KMS-11 (cell line): ENCODE results near the gene TMEM39B.
"Not testable (repeated sequence)": the region's sequence is repeated elsewhere in the genome, so short reads cannot be mapped to it uniquely, and the experiment has no call there.

Experiments used
- H2AFZ ChIP-seq: fragments of 200-600 bp; sonication (generic); 2 replicates; pipeline ENCODE4 v1.6.1; 2016; ENCODE audit warnings: antibody characterized with exemption, mixed run types, low read depth
- H3K27ac ChIP-seq: fragments of 200-600 bp; sonication (generic); 2 replicates; pipeline ENCODE4 v1.6.1; 2016; ENCODE audit warnings: mild to moderate bottlenecking, mixed run types
- H3K27me3 ChIP-seq: fragments of 200-600 bp; sonication (generic); 2 replicates; pipeline ENCODE4 v1.6.1; 2017; ENCODE audit warnings: mild to moderate bottlenecking, low read depth, mixed run types, moderate library complexity; ENCODE audit not compliant: insufficient read depth
- H3K36me3 ChIP-seq: fragments of 200-600 bp; sonication (generic); 2 replicates; pipeline ENCODE4 v1.6.1; 2017; ENCODE audit warnings: mild to moderate bottlenecking, mixed run types; ENCODE audit not compliant: insufficient read depth
- H3K4me1 ChIP-seq: fragments of 200-600 bp; sonication (generic); 2 replicates; pipeline ENCODE4 v1.6.1; 2016; ENCODE audit warnings: mild to moderate bottlenecking, low read depth, mixed run types; ENCODE audit not compliant: poor library complexity, severe bottlenecking
- H3K4me2 ChIP-seq: fragments of 200-600 bp; sonication (generic); 2 replicates; pipeline ENCODE4 v1.7.0; 2016; ENCODE audit warnings: mild to moderate bottlenecking, mixed run types
- H3K4me3 ChIP-seq: fragments of 200-600 bp; sonication (generic); IDR thresholded peaks from 2 replicates; pipeline ENCODE4 v1.6.1; 2017; ENCODE audit warnings: low read depth, low read length, mixed read lengths; ENCODE audit not compliant: insufficient read depth
- H3K79me2 ChIP-seq: fragments of 200-600 bp; sonication (generic); 2 replicates; pipeline ENCODE4 v1.6.1; 2016; ENCODE audit warnings: low read depth, mixed run types; ENCODE audit not compliant: insufficient read depth
- H3K9ac ChIP-seq: fragments of 200-600 bp; sonication (generic); 2 replicates; pipeline ENCODE4 v1.6.1; 2016; ENCODE audit warnings: mild to moderate bottlenecking, mixed run types
- H4K20me1 ChIP-seq: fragments of 200-600 bp; sonication (generic); 2 replicates; pipeline ENCODE4 v1.6.1; 2016; ENCODE audit warnings: mild to moderate bottlenecking, mixed run types; ENCODE audit not compliant: insufficient read depth
- CTCF ChIP-seq: fragments of 200-600 bp; sonication (generic); conservative IDR thresholded peaks from 2 replicates; pipeline ENCODE4 v1.6.1; 2017; ENCODE audit warnings: low read depth, mild to moderate bottlenecking, antibody characterized with exemption, low read length, moderate library complexity, mixed read lengths

TMEM39B gene

GRCh38 chr1:32074841-32075240, 2.1 kb downstream of the TMEM39B start:
- H2AFZ ChIP-seq = no peak overlapping the region
- H3K36me3 ChIP-seq = no peaks in the 10 kb centered on the region; the same call in 1 of the 2 replicates
- peaks cover 20% of the 10 kb centered on the region for H3K4me1 ChIP-seq
- no peak overlapping the region for H3K9ac ChIP-seq
- no peak for TF ChIP-seq CTCF
- no peak overlapping the region for H3K4me3 ChIP-seq
- H3K27ac ChIP-seq = no peak overlapping the region
- H3K27me3 ChIP-seq = no peaks in the 10 kb centered on the region
- no peak overlapping the region for H3K4me2 ChIP-seq
- H4K20me1 ChIP-seq = no peaks in the 10 kb centered on the region
- no peaks in the 10 kb centered on the region for H3K79me2 ChIP-seq

DNA sequence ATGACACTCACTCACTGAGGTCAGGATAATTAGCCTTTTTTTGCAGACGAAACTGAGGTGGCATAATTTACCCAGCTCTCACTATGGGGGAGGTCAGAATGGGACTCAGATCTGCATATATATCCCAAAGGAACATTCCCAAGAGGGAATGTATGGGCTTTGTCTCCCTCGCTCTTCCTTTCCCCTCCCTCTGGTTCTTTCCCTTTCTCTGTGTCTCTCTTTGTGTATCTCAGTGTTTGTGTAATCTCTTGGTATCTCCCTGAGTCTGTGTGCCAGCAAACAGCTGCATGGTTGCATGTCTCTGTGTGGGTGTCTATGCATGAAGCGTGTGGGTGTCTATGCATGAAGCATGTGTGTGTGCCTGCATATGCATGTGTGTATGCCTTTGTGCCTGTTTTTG, 4.7 kb downstream of the TMEM39B start:
- Histone ChIP-seq H3K27ac (no peak overlapping the region), H3K4me1 (peaks cover 11% of the 10 kb centered on the region), H3K27me3 (no peaks in the 10 kb centered on the region), H4K20me1 (no peaks in the 10 kb centered on the region), H3K9ac (no peak overlapping the region), H3K4me3 (no peak overlapping the region), H3K79me2 (no peaks in the 10 kb centered on the region), H2AFZ (no peak overlapping the region), H3K36me3 (no peaks in the 10 kb centered on the region; the same call in 1 of the 2 replicates), H3K4me2 (no peak overlapping the region)
- no peak for TF ChIP-seq CTCF

DNA sequence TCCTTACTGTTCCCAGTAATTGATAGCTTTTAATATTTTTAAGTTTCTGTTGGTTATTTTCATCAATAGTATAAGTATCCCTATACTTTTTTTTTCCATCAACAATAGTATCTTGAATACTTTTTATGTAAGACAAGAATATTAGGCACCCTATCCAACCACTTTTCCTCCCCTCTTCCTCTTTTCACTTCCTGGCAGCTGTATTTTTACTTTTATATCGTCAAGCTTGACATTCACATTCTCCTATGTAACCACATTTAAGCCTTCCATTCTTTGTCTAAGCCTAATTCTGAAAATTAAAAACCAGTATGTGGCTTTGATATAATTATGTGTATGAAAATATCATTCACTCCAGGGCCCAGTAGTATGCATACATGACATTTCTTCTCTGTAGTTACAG, 9.3 kb downstream of the TMEM39B start:
- no peaks in the 10 kb centered on the region for H3K27me3 ChIP-seq
- no peak overlapping the region for H2AFZ ChIP-seq
- no peaks in the 10 kb centered on the region for H4K20me1 ChIP-seq
- H3K27ac ChIP-seq = no peak overlapping the region
- H3K4me2 ChIP-seq = no peak overlapping the region
- no peak overlapping the region for H3K9ac ChIP-seq
- H3K36me3 ChIP-seq = no peaks in the 10 kb centered on the region; the same call in 1 of the 2 replicates
- no peak overlapping the region for H3K4me3 ChIP-seq
- no peak for TF ChIP-seq CTCF
- no peaks in the 10 kb centered on the region for H3K4me1 ChIP-seq
- no peaks in the 10 kb centered on the region for H3K79me2 ChIP-seq

- not testable (repeated sequence) for H3K4me2 ChIP-seq
Observed at GRCh38 chr1:32086381-32086780, 13.6 kb downstream of the TMEM39B start.

DNA sequence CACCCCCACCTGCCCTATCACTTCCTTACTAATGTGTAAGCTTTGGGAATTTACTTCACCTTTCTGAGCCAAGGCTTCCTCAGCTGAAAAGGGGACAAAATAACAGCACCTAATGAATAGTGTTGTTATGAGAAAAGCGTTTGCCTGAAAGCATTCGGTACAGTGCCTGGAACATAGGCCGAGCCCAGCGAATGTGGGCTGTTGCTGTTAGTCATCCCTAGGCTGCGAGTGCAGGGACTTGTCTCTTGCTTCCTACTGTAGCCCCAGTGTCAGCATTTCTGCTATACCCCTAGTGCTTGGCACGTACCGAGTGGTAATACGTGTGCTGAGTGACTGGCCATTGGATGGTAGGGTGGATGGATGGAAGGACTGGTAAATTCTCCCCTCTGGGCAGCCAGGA, 18.4 kb downstream of the TMEM39B start:
- Histone ChIP-seq H3K4me3 (no peak overlapping the region), H2AFZ (no peak overlapping the region), H3K36me3 (no peaks in the 10 kb centered on the region), H3K79me2 (no peaks in the 10 kb centered on the region), H3K4me1 (no peaks in the 10 kb centered on the region), H3K4me2 (no peak overlapping the region), H3K27ac (no peak overlapping the region), H4K20me1 (no peaks in the 10 kb centered on the region), H3K9ac (no peak overlapping the region), H3K27me3 (no peaks in the 10 kb centered on the region)
- no peak for TF ChIP-seq CTCF

More at GRCh38 chr1:32086381-32086780, 13.6 kb downstream of the TMEM39B start:
- not testable (repeated sequence) for H3K9ac ChIP-seq, H3K27me3 ChIP-seq, H3K36me3 ChIP-seq, H3K4me1 ChIP-seq, H3K27ac ChIP-seq, H3K79me2 ChIP-seq, H4K20me1 ChIP-seq, H2AFZ ChIP-seq, H3K4me3 ChIP-seq
